GM23338 (cell line): ENCODE measurements around the gene ARID4B. TPM values are rescaled to one million over a fixed set of nuclear protein-coding genes. Genes with fewer than 3 reads are reported as not detected.

ENCODE experiments used
- ATAC-seq: fragments of 200-7000 bp; cut with Tn5 transposase; 3 replicates; pipeline ENCODE4 v1.9.1; 2020
- DNase-seq: peaks from one replicate; pipeline ENCODE4 v3.0.0-alpha.2; 2015; ENCODE audit warnings: low spot score
- H2AFZ ChIP-seq: fragments of 200-600 bp; sonication (generic); 2 replicates; pipeline ENCODE4 v1.8.0; 2016; ENCODE audit warnings: antibody characterized with exemption, mild to moderate bottlenecking, moderate library complexity
- H3F3A ChIP-seq: fragments of 200-600 bp; sonication (generic); replicated peaks from 2 replicates; pipeline ENCODE4 v1.8.0; 2017; ENCODE audit warnings: antibody characterized with exemption, mixed run types, low read depth
- H3K27ac ChIP-seq: fragments of 200-600 bp; sonication (generic); 2 replicates; pipeline ENCODE4 v1.6.1; 2016; ENCODE audit warnings: low read depth
- H3K27me3 ChIP-seq: fragments of 200-600 bp; sonication (generic); 2 replicates; pipeline ENCODE4 v1.8.0; 2016; ENCODE audit warnings: mild to moderate bottlenecking, mixed run types, moderate library complexity; ENCODE audit not compliant: insufficient read depth
- H3K36me3 ChIP-seq: fragments of 200-600 bp; sonication (generic); 2 replicates; pipeline ENCODE4 v1.8.0; 2016; ENCODE audit warnings: mild to moderate bottlenecking; ENCODE audit not compliant: insufficient read depth
- H3K4me1 ChIP-seq: fragments of 200-600 bp; sonication (generic); 2 replicates; pipeline ENCODE4 v1.8.0; 2016; ENCODE audit warnings: mild to moderate bottlenecking, moderate library complexity; ENCODE audit not compliant: insufficient read depth
- H3K4me2 ChIP-seq: fragments of 200-600 bp; sonication (generic); 2 replicates; pipeline ENCODE4 v1.7.1; 2017; ENCODE audit warnings: mixed run types
- H3K4me3 ChIP-seq: fragments of 200-600 bp; sonication (generic); 2 replicates; pipeline ENCODE4 v1.6.1; 2016; ENCODE audit warnings: mixed run types
- H3K79me2 ChIP-seq: fragments of 200-600 bp; sonication (generic); replicated peaks from 2 replicates; pipeline ENCODE4 v1.8.0; 2017; ENCODE audit warnings: mild to moderate bottlenecking; ENCODE audit not compliant: insufficient read depth
- H3K9me2 ChIP-seq: fragments of 200-600 bp; sonication (generic); 2 replicates; pipeline ENCODE4 v1.8.0; 2017; ENCODE audit not compliant: insufficient read depth
- H4K20me1 ChIP-seq: fragments of 200-600 bp; sonication (generic); replicated peaks from 2 replicates; pipeline ENCODE4 v1.8.0; 2017; ENCODE audit warnings: mild to moderate bottlenecking; ENCODE audit not compliant: insufficient read depth
- H3K27ac Mint-ChIP-seq: 2 replicates; pipeline ENCODE4 v1.8.0; 2020; ENCODE audit warnings: inconsistent platforms, mild to moderate bottlenecking, moderate library complexity, mixed read lengths
- H3K27me3 Mint-ChIP-seq: 3 replicates; pipeline ENCODE4 v1.8.0; 2022; ENCODE audit warnings: low read depth, mild to moderate bottlenecking, moderate library complexity, mixed read lengths, inconsistent platforms; ENCODE audit not compliant: insufficient read depth, poor library complexity
- H3K36me3 Mint-ChIP-seq: 3 replicates; pipeline ENCODE4 v1.8.0; 2021; ENCODE audit warnings: low read depth, mild to moderate bottlenecking, inconsistent platforms, moderate library complexity, mixed read lengths
- H3K4me1 Mint-ChIP-seq: 3 replicates; pipeline ENCODE4 v1.8.0; 2020; ENCODE audit warnings: mild to moderate bottlenecking, inconsistent platforms, mixed read lengths
- H3K4me3 Mint-ChIP-seq: 3 replicates; pipeline ENCODE4 v1.8.0; 2021; ENCODE audit warnings: moderate library complexity, mild to moderate bottlenecking, inconsistent platforms, mixed read lengths
- H3K9me3 Mint-ChIP-seq: 3 replicates; pipeline ENCODE4 v1.8.0; 2020; ENCODE audit warnings: moderate library complexity, mild to moderate bottlenecking, inconsistent platforms, mixed read lengths
- CREB1 ChIP-seq: fragments of 250-450 bp; sonication (Bioruptor Pico); IDR thresholded peaks from 2 replicates; pipeline ENCODE4 v1.5.0; 2020; ENCODE audit warnings: low read depth, mild to moderate bottlenecking, moderate library complexity
- EZH2 ChIP-seq: fragments of 200-600 bp; sonication (generic); IDR thresholded peaks from one replicate; pipeline ENCODE4 v1.8.0; 2017; ENCODE audit warnings: antibody characterized with exemption, mild to moderate bottlenecking, low read depth; ENCODE audit not compliant: unreplicated experiment
- EZH2phosphoT487 ChIP-seq: fragments of 200-600 bp; sonication (generic); IDR thresholded peaks from one replicate; pipeline ENCODE4 v1.8.1; 2018; ENCODE audit warnings: antibody characterized with exemption; ENCODE audit not compliant: unreplicated experiment
- JUNB ChIP-seq: IDR thresholded peaks from one replicate; pipeline ENCODE4 v1.6.1; 2016; ENCODE audit warnings: antibody characterized with exemption; ENCODE audit not compliant: unreplicated experiment
- NANOG ChIP-seq: IDR thresholded peaks from 2 replicates; pipeline ENCODE4 v1.6.1; 2016; ENCODE audit warnings: antibody characterized with exemption, borderline replicate concordance
- POLR2AphosphoS5 ChIP-seq: IDR thresholded peaks from 2 replicates; pipeline ENCODE4 v1.6.1; 2016; ENCODE audit warnings: antibody characterized with exemption, low read depth
- STAT1 ChIP-seq: IDR thresholded peaks from one replicate; pipeline ENCODE4 v1.6.1; 2016; ENCODE audit warnings: antibody characterized with exemption; ENCODE audit not compliant: unreplicated experiment
- ZNF114 ChIP-seq: fragments of 250-450 bp; sonication (Bioruptor Pico); IDR thresholded peaks from 2 replicates; pipeline ENCODE4 v1.5.0; 2020; ENCODE audit warnings: mild to moderate bottlenecking, moderate library complexity
- ZNF331 ChIP-seq: fragments of 250-450 bp; sonication (Bioruptor Pico); IDR thresholded peaks from 2 replicates; pipeline ENCODE4 v1.5.0; 2020; ENCODE audit warnings: low read depth, mild to moderate bottlenecking, moderate library complexity
- polyA plus RNA-seq: library from polyadenylated mRNA; unstranded; fragments of >200 nt; fragmentation: Nextera tagmentation; extraction: Ambion mirVana; gene quantifications from 2 replicates; pipeline ENCODE4 v1.2.1, GENCODE V29; 2016
- total RNA-seq: library from RNA; depleted of rRNA; stranded (reverse); fragments of >200 nt; shearing (Covaris generic); gene quantifications from 2 replicates; pipeline ENCODE4 v1.2.3, GENCODE V29; 2014
- TF ChIP-seq, protein P1 (sequence below): fragments of 250-450 bp; sonication (Bioruptor Pico); IDR thresholded peaks from 2 replicates; pipeline ENCODE4 v1.5.0; 2020; ENCODE audit warnings: mild to moderate bottlenecking, moderate library complexity
- TF ChIP-seq, protein P2 (sequence below): IDR thresholded peaks from one replicate; pipeline ENCODE4 v1.6.1; 2018; ENCODE audit warnings: antibody characterized with exemption; ENCODE audit not compliant: unreplicated experiment
- TF ChIP-seq, protein P3 (sequence below), 2 experiments: fragments of 200-600 bp in 1 of 2; sonication (generic) in 1 of 2; conservative IDR thresholded peaks; 2 replicates each; pipeline versions ENCODE4 v1.5.1 to v1.6.1; 2016 to 2017; ENCODE audit warnings: antibody characterized with exemption in 2 of 2, low read depth in 2 of 2, mild to moderate bottlenecking in 2 of 2, moderate library complexity in 1 of 2
- TF ChIP-seq, protein P4 (sequence below): IDR thresholded peaks from 2 replicates; pipeline ENCODE4 v1.6.1; 2016; ENCODE audit warnings: antibody characterized with exemption

The ARID4B gene
- total and polyA plus RNA-seq, 2 experiments from 2014 or later = 25.1 to 59.8 TPM

DNA sequence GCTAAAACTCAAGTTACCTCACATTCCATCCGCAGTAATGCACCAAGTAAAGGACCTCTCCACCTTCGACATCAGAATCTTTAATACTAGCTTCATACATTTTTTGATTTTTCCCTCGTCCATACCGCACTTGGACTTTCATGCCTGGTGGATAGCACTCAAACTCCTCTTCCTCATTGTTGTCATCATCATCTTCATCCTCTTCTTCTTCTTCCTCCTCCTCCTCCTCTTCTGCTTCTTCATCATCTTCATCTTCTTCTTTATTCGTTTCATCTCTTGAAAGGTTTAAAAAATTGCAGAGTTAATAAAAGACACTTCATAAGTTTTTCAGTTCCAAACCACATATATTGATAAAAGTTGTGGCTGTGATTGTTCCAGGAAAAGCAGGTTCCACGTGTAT is 114.2 kb downstream of the ARID4B start:
- Mint-ChIP-seq H3K27me3 (peaks cover 5% of the 10 kb centered on the region), H3K4me3 (no peak overlapping the region), H3K36me3 (peaks cover 21% of the 10 kb centered on the region; the same call in 2 of the 3 replicates), H3K4me1 (no peaks in the 10 kb centered on the region), H3K27ac (no peak overlapping the region), H3K9me3 (no peaks in the 10 kb centered on the region; the same call in 2 of the 3 replicates)
- H3K9me2 ChIP-seq = no peaks in the 10 kb centered on the region
- H3K36me3 ChIP-seq = no peaks in the 10 kb centered on the region
- no peaks in the 10 kb centered on the region for H3F3A ChIP-seq
- H3K27ac ChIP-seq = no peak overlapping the region
- H3K79me2 ChIP-seq = peaks cover 5% of the 10 kb centered on the region; the same call in 1 of the 2 replicates
- no peak for ATAC-seq
- H2AFZ ChIP-seq = no peak overlapping the region
- TF ChIP-seq EZH2phosphoT487 (no peak), STAT1 (no peak), ZNF114 (CRISPR knock-in tag) (no peak), POLR2AphosphoS5 (no peak), ZNF331 (no peak), NANOG (no peak), CREB1 (CRISPR knock-in tag) (no peak), JUNB (no peak), EZH2 (no peak)
- TF ChIP-seq, protein P1, sequence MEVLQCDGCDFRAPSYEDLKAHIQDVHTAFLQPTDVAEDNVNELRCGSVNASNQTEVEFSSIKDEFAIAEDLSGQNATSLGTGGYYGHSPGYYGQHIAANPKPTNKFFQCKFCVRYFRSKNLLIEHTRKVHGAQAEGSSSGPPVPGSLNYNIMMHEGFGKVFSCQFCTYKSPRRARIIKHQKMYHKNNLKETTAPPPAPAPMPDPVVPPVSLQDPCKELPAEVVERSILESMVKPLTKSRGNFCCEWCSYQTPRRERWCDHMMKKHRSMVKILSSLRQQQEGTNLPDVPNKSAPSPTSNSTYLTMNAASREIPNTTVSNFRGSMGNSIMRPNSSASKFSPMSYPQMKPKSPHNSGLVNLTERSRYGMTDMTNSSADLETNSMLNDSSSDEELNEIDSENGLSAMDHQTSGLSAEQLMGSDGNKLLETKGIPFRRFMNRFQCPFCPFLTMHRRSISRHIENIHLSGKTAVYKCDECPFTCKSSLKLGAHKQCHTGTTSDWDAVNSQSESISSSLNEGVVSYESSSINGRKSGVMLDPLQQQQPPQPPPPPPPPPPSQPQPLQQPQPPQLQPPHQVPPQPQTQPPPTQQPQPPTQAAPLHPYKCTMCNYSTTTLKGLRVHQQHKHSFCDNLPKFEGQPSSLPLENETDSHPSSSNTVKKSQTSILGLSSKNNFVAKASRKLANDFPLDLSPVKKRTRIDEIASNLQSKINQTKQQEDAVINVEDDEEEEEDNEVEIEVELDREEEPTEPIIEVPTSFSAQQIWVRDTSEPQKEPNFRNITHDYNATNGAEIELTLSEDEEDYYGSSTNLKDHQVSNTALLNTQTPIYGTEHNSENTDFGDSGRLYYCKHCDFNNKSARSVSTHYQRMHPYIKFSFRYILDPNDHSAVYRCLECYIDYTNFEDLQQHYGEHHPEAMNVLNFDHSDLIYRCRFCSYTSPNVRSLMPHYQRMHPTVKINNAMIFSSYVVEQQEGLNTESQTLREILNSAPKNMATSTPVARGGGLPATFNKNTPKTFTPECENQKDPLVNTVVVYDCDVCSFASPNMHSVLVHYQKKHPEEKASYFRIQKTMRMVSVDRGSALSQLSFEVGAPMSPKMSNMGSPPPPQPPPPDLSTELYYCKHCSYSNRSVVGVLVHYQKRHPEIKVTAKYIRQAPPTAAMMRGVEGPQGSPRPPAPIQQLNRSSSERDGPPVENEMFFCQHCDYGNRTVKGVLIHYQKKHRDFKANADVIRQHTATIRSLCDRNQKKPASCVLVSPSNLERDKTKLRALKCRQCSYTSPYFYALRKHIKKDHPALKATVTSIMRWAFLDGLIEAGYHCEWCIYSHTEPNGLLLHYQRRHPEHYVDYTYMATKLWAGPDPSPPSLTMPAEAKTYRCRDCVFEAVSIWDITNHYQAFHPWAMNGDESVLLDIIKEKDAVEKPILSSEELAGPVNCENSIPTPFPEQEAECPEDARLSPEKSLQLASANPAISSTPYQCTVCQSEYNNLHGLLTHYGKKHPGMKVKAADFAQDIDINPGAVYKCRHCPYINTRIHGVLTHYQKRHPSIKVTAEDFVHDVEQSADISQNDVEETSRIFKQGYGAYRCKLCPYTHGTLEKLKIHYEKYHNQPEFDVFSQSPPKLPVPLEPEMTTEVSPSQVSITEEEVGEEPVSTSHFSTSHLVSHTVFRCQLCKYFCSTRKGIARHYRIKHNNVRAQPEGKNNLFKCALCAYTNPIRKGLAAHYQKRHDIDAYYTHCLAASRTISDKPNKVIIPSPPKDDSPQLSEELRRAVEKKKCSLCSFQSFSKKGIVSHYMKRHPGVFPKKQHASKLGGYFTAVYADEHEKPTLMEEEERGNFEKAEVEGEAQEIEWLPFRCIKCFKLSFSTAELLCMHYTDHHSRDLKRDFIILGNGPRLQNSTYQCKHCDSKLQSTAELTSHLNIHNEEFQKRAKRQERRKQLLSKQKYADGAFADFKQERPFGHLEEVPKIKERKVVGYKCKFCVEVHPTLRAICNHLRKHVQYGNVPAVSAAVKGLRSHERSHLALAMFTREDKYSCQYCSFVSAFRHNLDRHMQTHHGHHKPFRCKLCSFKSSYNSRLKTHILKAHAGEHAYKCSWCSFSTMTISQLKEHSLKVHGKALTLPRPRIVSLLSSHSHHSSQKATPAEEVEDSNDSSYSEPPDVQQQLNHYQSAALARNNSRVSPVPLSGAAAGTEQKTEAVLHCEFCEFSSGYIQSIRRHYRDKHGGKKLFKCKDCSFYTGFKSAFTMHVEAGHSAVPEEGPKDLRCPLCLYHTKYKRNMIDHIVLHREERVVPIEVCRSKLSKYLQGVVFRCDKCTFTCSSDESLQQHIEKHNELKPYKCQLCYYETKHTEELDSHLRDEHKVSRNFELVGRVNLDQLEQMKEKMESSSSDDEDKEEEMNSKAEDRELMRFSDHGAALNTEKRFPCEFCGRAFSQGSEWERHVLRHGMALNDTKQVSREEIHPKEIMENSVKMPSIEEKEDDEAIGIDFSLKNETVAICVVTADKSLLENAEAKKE (CRISPR knock-in tag) = no peak
- TF ChIP-seq, protein P2, sequence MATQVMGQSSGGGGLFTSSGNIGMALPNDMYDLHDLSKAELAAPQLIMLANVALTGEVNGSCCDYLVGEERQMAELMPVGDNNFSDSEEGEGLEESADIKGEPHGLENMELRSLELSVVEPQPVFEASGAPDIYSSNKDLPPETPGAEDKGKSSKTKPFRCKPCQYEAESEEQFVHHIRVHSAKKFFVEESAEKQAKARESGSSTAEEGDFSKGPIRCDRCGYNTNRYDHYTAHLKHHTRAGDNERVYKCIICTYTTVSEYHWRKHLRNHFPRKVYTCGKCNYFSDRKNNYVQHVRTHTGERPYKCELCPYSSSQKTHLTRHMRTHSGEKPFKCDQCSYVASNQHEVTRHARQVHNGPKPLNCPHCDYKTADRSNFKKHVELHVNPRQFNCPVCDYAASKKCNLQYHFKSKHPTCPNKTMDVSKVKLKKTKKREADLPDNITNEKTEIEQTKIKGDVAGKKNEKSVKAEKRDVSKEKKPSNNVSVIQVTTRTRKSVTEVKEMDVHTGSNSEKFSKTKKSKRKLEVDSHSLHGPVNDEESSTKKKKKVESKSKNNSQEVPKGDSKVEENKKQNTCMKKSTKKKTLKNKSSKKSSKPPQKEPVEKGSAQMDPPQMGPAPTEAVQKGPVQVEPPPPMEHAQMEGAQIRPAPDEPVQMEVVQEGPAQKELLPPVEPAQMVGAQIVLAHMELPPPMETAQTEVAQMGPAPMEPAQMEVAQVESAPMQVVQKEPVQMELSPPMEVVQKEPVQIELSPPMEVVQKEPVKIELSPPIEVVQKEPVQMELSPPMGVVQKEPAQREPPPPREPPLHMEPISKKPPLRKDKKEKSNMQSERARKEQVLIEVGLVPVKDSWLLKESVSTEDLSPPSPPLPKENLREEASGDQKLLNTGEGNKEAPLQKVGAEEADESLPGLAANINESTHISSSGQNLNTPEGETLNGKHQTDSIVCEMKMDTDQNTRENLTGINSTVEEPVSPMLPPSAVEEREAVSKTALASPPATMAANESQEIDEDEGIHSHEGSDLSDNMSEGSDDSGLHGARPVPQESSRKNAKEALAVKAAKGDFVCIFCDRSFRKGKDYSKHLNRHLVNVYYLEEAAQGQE = no peak
- TF ChIP-seq, protein P3, sequence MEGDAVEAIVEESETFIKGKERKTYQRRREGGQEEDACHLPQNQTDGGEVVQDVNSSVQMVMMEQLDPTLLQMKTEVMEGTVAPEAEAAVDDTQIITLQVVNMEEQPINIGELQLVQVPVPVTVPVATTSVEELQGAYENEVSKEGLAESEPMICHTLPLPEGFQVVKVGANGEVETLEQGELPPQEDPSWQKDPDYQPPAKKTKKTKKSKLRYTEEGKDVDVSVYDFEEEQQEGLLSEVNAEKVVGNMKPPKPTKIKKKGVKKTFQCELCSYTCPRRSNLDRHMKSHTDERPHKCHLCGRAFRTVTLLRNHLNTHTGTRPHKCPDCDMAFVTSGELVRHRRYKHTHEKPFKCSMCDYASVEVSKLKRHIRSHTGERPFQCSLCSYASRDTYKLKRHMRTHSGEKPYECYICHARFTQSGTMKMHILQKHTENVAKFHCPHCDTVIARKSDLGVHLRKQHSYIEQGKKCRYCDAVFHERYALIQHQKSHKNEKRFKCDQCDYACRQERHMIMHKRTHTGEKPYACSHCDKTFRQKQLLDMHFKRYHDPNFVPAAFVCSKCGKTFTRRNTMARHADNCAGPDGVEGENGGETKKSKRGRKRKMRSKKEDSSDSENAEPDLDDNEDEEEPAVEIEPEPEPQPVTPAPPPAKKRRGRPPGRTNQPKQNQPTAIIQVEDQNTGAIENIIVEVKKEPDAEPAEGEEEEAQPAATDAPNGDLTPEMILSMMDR (conservative IDR thresholded peaks at IDR 0.05; ENCODE audit: low read depth in 2 of 2) = no peak
- TF ChIP-seq, protein P4, sequence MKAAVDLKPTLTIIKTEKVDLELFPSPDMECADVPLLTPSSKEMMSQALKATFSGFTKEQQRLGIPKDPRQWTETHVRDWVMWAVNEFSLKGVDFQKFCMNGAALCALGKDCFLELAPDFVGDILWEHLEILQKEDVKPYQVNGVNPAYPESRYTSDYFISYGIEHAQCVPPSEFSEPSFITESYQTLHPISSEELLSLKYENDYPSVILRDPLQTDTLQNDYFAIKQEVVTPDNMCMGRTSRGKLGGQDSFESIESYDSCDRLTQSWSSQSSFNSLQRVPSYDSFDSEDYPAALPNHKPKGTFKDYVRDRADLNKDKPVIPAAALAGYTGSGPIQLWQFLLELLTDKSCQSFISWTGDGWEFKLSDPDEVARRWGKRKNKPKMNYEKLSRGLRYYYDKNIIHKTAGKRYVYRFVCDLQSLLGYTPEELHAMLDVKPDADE = no peak
- no peak overlapping the region for H3K4me3 ChIP-seq
- H3K27me3 ChIP-seq = no peaks in the 10 kb centered on the region
- DNase-seq = no peak
- no peaks in the 10 kb centered on the region for H4K20me1 ChIP-seq
- no peaks in the 10 kb centered on the region for H3K4me1 ChIP-seq
- no peak overlapping the region for H3K4me2 ChIP-seq
